ENCODE measurements around the gene TBC1D9B. TPM values are rescaled to one million over a fixed set of nuclear protein-coding genes. Genes with fewer than 3 reads are reported as not detected.

TBC1D9B gene
- total and polyA plus RNA-seq, 9 of the 15 experiments (the other 6 are each of a cell fraction or from before 2014, with no cell fraction given), result 2.9 to 59.1 (median 33.5) TPM

GRCh38 chr5:179820483-179821297 is 87.0 kb downstream of the TBC1D9B start, which contains the start of gene SQSTM1 (continued):
- TF ChIP-seq CTCF (IDR thresholded peaks at IDR 0.05 in 2 of 3, conservative IDR thresholded peaks at IDR 0.05 in 1 of 3; ENCODE audit: insufficient read depth in 2 of 3, low read depth in 1 of 3, low read length in 3 of 3) (peak in 2 of 3 experiments; percentile 15 to 44; a peak in 2 of 6 replicates), MYC (IDR thresholded peaks at IDR 0.05; ENCODE audit: low read depth, low read length) (peak; percentile 64), MYC (CRISPR knock-in tag; IDR thresholded peaks at IDR 0.05; ENCODE audit: borderline replicate concordance, low read depth) (peak; percentile 81; the same call in 1 of the 2 replicates), THAP12 (CRISPR knock-in tag; IDR thresholded peaks at IDR 0.05) (peak; percentile 73), NFXL1 (CRISPR knock-in tag; IDR thresholded peaks at IDR 0.05) (0 out of 2 replicates have a peak, but pooled peaks have one; percentile 32), ZBTB26 (CRISPR knock-in tag; IDR thresholded peaks at IDR 0.05) (0 out of 2 replicates have a peak, but pooled peaks have one; percentile 30), ZFP1 (CRISPR knock-in tag; IDR thresholded peaks at IDR 0.05) (no peak; the same call in 1 of the 2 replicates), PHF21A (IDR thresholded peaks at IDR 0.05; ENCODE audit: borderline replicate concordance, low read depth) (no peak), ZFX (CRISPR knock-in tag; IDR thresholded peaks at IDR 0.05) (peak; percentile 97), ATF3 (IDR thresholded peaks at IDR 0.05) (peak; percentile 48; the same call in 1 of the 2 replicates), ATF3 (CRISPR knock-in tag; conservative IDR thresholded peaks at IDR 0.05) (no peak)

All from K562 (cell line).